Activated T-helper 1 cell treated with anti-CD3 and anti-CD28 coated beads, Interleukin-12 subunit alpha, Interleukin-12 subunit beta, Interleukin-2, Interleukin-4 antibody, amounts not matched to agents 30 ng/mL and 10 ng/mL and 1 ng/mL, durations not matched to agents 14 hours and 24 hours and 36 hours (primary cell): ENCODE measurements around the gene BRME1. TPM values are rescaled to one million over a fixed set of nuclear protein-coding genes. Genes with fewer than 3 reads are reported as not detected.
"Not testable (repeated sequence)": the region's sequence is repeated elsewhere in the genome, so short reads cannot be mapped to it uniquely, and the experiment has no call there.

Source experiments
- DNase-seq: peaks from one replicate; pipeline ENCODE4 v3.0.0; 2021; ENCODE audit warnings: low spot score
- H3K27ac Mint-ChIP-seq: one replicate; pipeline ENCODE4 v1.8.0; 2021; ENCODE audit warnings: mild to moderate bottlenecking, mixed read lengths
- H3K27me3 Mint-ChIP-seq: one replicate; pipeline ENCODE4 v1.8.0; 2022; ENCODE audit warnings: mild to moderate bottlenecking, moderate library complexity, mixed read lengths; ENCODE audit not compliant: insufficient read depth
- H3K36me3 Mint-ChIP-seq: one replicate; pipeline ENCODE4 v1.8.0; 2021; ENCODE audit warnings: low read depth, mixed read lengths
- H3K4me1 Mint-ChIP-seq: one replicate; pipeline ENCODE4 v1.8.0; 2021; ENCODE audit warnings: low read depth, mixed read lengths
- H3K4me3 Mint-ChIP-seq: one replicate; pipeline ENCODE4 v1.8.0; 2021; ENCODE audit warnings: mild to moderate bottlenecking, moderate library complexity, mixed read lengths
- H3K9me3 Mint-ChIP-seq: one replicate; pipeline ENCODE4 v1.8.0; 2021; ENCODE audit warnings: mixed read lengths
- intact Hi-C: fragments of 100-400 bp; cut with micrococcal nuclease; formaldehyde crosslinking; loops from one replicate; pipeline ENCODE4 v1.15.1; 2024
- total RNA-seq: library from RNA; stranded (reverse); gene quantifications from 2 replicates; pipeline ENCODE4 v1.2.3, GENCODE V29; 2022

BRME1 gene
- total RNA-seq, 1 donor from 2014 or later, result 16.6 TPM

DNA sequence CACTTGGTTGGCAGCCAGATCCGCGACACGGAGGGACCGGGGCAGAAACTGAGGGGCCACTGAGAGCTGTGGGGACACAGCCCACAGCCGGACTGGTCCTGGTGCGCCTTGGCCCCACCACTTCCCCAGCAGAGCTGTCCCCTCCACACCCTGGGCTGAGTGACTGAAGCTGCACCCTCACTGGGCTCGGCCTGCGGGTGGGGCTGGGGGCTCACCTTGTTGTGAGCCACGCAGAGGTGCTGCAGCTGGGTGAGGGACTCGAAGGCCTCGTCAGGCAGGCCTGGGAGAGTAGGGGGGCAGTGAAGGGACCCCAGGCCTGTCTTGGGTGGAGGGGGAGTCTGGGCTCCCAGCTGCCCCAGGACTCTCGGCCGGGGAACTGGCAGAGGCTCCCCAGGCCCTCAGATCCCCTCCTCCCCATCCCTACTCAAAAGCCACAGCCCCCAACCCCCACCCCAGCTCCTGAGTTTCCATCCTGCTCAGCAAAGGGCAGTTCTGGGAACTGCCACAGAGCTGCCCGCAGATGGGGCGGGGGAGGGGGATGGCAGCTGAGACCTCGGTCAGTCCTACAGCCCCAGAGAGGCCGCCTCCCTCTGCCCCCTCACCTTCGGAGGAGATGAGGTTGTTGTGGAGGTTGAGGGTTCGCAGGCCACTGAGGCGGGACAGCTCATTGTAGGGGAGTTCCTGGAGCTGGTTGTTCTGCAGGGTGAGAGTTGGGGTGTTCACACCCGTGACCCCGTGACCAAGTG lies 30.0 kb upstream of the BRME1 start:
- no peaks in the 10 kb centered on the region for H3K4me1 Mint-ChIP-seq
- DNase-seq, result no peak
- intact Hi-C loops, result no loop called here
- no peak overlapping the region for H3K4me3 Mint-ChIP-seq
- H3K9me3 Mint-ChIP-seq, result no peaks in the 10 kb centered on the region
- peaks cover 7% of the 10 kb centered on the region for H3K27me3 Mint-ChIP-seq
- H3K36me3 Mint-ChIP-seq, result no peaks in the 10 kb centered on the region
- no peak overlapping the region for H3K27ac Mint-ChIP-seq

DNA sequence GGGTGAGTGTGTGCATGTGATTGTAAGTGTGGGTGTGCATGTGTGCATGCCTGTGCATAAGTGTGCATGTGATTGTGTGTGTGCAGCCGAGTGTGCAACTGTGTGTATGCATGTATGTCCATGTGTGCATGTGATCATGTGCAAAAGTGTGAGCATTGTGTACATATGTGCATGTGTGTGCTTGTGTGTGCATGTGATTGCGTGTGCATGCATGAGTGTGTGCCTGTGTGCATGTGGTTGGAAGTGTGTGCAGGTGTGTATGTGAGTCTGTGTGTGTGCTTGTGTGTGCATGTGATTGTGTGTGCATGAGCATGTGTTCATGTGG lies 28.8 kb upstream of the BRME1 start:
- intact Hi-C loops, result no loop called here
- no peak overlapping the region for H3K4me3 Mint-ChIP-seq
- no peak overlapping the region for H3K27ac Mint-ChIP-seq
- DNase-seq, result no peak
- no peaks in the 10 kb centered on the region for H3K4me1 Mint-ChIP-seq
- no peaks in the 10 kb centered on the region for H3K36me3 Mint-ChIP-seq
- peaks cover 4% of the 10 kb centered on the region for H3K27me3 Mint-ChIP-seq
- no peaks in the 10 kb centered on the region for H3K9me3 Mint-ChIP-seq

DNA sequence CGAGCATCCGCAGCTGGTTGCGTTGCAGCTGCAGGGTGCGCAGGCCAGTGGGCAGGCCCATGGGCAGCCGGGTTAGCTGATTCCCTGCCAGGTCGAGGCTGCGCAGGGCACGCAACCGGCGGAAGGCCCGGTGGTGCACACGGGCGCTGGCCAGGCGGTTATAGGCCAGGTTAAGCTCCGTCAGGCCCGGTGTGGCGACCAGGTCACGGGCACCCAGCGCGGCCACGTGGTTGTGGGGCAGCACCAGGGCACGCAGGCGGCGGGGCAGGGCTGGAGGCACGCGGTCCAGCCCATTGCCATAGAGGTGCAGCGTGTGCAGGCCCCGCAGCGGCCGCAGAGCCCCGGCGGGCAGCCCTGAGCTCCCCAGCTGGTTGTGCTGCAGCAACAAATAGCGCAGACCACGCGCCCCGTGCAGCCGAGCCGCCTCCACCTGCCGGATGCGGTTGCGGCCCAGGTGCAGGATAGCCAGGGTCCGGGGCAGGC lies 27.0 kb upstream of the BRME1 start:
- Mint-ChIP-seq H3K36me3 (peaks cover 3% of the 10 kb centered on the region), H3K4me3 (no peak overlapping the region), H3K27me3 (peaks cover 4% of the 10 kb centered on the region), H3K9me3 (no peaks in the 10 kb centered on the region), H3K4me1 (no peaks in the 10 kb centered on the region), H3K27ac (no peak overlapping the region)
- no peak for DNase-seq
- intact Hi-C loops, result no loop called here

DNA sequence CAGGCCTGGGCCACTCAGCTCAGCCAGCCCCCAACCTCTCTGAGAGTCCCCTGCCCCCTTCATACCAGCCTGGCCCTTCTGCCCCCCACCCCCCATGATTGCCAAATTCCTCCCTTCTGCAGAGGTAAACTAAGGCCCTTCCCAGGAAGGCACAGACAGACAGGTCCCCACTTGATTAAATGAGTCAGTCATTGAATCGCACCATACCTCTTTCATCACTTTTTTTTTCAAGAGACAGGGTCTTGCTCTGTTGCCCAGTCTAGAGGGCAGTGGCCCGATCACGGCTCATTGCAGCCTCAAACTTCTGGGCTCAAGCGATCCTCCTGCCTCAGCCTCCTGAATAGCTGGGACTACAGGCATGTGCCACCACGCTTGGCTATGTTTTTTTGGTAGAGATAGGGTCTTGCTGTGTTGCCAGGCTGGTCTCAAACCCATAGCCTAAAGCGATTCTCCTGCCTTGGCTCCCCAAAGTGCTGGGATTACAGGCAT lies 26.3 kb upstream of the BRME1 start:
- intact Hi-C loops, result no loop called here
- Mint-ChIP-seq H3K9me3 (no peaks in the 10 kb centered on the region), H3K27me3 (peaks cover 4% of the 10 kb centered on the region), H3K27ac (no peak overlapping the region), H3K4me3 (no peak overlapping the region), H3K36me3 (peaks cover 5% of the 10 kb centered on the region), H3K4me1 (no peaks in the 10 kb centered on the region)
- DNase-seq, result no peak

DNA sequence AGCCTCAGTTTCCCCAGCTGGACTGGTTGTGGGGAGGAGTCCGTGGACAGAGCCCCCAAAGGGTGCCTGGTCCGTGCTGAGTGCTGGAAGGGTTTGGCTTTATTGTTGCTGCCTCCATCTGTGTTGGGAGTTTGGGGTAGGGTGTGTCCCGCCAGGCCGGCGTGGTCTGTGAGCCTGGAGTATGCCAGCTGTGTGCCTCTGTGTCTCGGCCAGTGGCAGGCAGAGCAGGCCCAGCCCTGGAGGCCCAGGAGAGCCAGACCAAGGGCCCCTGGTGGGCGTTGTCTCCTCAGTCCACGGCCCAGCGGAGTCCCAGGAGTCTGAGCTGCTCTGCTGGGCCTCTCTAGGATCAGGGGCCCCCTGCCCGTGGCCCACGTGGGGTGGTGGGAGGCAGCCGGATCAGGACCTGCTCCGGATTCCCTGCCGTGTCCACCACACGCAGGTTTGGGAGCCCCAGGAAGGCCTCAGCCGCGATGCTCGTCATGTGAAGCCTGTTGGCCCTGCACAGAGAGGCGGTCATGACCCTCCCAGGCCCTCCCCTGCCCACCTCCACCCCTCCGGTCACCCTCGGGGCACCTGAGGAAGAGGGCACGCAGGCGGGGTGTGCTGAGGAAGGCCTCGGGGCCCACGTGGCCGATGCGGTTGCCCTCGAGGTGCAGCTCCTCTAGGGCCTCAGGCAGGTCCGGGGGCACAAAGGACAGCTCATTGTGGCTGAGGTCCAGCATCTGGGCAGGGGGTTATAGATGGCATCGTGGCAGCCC lies 25.7 kb upstream of the BRME1 start:
- H3K36me3 Mint-ChIP-seq, result peaks cover 7% of the 10 kb centered on the region
- DNase-seq, result no peak
- no peak overlapping the region for H3K4me3 Mint-ChIP-seq
- H3K9me3 Mint-ChIP-seq, result no peaks in the 10 kb centered on the region
- peaks cover 4% of the 10 kb centered on the region for H3K27me3 Mint-ChIP-seq
- no peak overlapping the region for H3K27ac Mint-ChIP-seq
- no peaks in the 10 kb centered on the region for H3K4me1 Mint-ChIP-seq
- intact Hi-C loops, result no loop called here

DNA sequence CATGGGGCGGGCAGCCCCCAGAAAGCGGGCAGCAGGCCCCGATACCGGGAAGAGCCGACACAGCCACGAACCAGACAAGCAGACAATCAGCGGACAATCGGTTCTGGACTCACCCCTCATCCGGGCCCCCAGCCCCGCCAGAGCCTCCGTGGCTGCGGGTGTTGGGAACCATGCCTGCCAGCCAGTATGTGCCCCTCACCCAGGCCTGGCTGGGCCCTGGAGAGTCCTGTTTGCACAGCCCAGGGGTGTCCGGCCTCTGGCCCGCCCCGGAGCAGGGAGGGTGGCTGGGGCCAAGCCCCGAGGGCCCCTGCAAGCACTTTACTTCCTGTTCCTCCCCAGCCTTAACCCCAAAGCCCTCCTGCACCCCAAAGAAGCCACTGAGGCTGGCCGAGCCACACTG lies 24.5 kb upstream of the BRME1 start:
- no peak overlapping the region for H3K4me3 Mint-ChIP-seq
- no peaks in the 10 kb centered on the region for H3K9me3 Mint-ChIP-seq
- H3K27me3 Mint-ChIP-seq, result peaks cover 4% of the 10 kb centered on the region
- H3K36me3 Mint-ChIP-seq, result peaks cover 7% of the 10 kb centered on the region
- H3K27ac Mint-ChIP-seq, result no peak overlapping the region
- H3K4me1 Mint-ChIP-seq, result no peaks in the 10 kb centered on the region
- intact Hi-C loops, result no loop called here
- no peak for DNase-seq

DNA sequence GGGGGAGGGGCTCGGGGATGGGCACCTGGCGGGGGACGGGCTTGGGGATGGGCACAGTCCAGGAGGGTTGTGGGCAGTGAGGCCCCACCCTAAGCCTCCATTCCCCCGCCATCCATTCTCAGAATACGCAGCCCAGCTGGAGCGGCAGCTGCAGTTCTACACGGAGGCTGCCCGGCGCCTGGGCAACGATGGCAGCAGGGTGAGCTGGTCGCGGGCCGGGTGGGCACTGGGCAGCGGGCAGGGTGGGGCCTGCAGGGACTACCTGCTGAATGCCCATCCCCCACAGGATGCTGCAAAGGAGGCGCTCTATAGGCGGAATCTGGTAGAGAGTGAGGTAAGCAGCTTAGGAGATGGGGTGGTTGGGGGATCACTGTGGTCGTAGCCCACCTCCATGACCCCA lies 24.0 kb upstream of the BRME1 start:
- no peak for DNase-seq
- Mint-ChIP-seq H3K36me3 (peaks cover 7% of the 10 kb centered on the region), H3K4me1 (no peaks in the 10 kb centered on the region), H3K27ac (no peak overlapping the region), H3K27me3 (peaks cover 2% of the 10 kb centered on the region), H3K4me3 (no peak overlapping the region), H3K9me3 (no peaks in the 10 kb centered on the region)
- intact Hi-C loops, result no loop called here

DNA sequence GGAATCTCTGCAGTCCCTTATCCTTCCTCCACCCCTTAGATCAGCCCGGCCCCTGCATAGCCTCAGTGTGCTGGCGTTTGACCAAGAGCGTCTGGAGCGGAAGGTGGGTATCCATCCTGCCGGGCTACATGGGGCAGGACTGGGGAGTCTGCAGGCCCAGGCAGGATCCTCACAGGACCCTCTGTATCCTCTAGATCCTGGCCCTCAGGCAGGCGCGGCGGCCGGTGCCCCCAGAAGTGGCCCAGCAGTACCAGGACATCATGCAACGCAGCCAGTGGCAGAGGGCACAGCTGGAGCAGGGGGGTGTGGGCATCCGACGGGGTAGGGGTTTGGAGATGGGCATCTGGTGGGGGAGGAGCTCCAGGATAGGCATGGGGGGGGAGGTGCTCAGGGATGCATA lies 23.4 kb upstream of the BRME1 start:
- intact Hi-C loops, result no loop called here
- Mint-ChIP-seq H3K27me3 (no peaks in the 10 kb centered on the region), H3K4me3 (no peak overlapping the region), H3K27ac (no peak overlapping the region), H3K4me1 (no peaks in the 10 kb centered on the region), H3K9me3 (no peaks in the 10 kb centered on the region), H3K36me3 (peaks cover 10% of the 10 kb centered on the region)
- no peak for DNase-seq

DNA sequence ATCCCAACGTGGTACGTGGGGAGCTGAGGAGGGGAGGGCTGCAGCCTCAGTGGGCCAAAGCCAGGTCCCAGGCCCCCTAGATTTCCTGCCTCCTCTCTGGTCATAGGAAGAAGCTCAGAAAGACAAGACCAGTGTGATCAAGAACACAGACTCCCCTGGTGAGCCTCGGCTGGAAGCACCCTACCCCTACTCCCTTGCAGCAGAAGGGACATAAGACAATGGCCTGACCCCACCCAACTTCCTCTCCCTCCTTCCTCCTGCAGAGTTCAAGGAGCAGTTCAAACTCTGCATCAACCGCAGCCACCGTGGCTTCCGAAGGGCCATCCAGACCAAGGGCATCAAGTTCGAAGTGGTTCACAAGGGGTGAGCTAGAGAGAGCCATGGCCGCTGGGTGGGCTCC lies 20.8 kb upstream of the BRME1 start:
- Mint-ChIP-seq H3K27me3 (no peaks in the 10 kb centered on the region), H3K9me3 (no peaks in the 10 kb centered on the region), H3K4me3 (no peak overlapping the region), H3K36me3 (peaks cover 24% of the 10 kb centered on the region), H3K4me1 (no peaks in the 10 kb centered on the region), H3K27ac (no peak overlapping the region)
- intact Hi-C loops, result no loop called here
- no peak for DNase-seq

DNA sequence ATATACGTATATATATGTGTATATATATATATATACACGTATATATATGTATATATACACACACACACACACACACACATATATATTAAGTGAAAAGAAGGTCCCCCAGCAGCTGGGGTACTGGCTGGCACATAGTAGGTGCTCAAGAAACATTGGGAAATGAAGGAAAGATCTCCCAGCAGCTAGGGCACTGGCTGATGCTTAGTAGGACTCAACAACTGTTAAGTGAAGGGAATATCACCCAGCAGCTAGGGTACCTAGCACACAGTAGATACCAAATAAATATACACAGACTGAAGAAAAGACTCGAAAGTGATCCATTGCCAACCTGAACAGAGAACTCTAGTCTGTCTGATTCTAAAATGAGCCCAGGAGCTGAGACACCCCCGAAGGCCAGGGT lies 20.1 kb upstream of the BRME1 start:
- no peak overlapping the region for H3K4me3 Mint-ChIP-seq
- no peak overlapping the region for H3K27ac Mint-ChIP-seq
- H3K9me3 Mint-ChIP-seq, result peaks cover 2% of the 10 kb centered on the region
- no peaks in the 10 kb centered on the region for H3K27me3 Mint-ChIP-seq
- H3K36me3 Mint-ChIP-seq, result peaks cover 31% of the 10 kb centered on the region
- DNase-seq, result no peak
- intact Hi-C loops, result no loop called here
- no peaks in the 10 kb centered on the region for H3K4me1 Mint-ChIP-seq

DNA sequence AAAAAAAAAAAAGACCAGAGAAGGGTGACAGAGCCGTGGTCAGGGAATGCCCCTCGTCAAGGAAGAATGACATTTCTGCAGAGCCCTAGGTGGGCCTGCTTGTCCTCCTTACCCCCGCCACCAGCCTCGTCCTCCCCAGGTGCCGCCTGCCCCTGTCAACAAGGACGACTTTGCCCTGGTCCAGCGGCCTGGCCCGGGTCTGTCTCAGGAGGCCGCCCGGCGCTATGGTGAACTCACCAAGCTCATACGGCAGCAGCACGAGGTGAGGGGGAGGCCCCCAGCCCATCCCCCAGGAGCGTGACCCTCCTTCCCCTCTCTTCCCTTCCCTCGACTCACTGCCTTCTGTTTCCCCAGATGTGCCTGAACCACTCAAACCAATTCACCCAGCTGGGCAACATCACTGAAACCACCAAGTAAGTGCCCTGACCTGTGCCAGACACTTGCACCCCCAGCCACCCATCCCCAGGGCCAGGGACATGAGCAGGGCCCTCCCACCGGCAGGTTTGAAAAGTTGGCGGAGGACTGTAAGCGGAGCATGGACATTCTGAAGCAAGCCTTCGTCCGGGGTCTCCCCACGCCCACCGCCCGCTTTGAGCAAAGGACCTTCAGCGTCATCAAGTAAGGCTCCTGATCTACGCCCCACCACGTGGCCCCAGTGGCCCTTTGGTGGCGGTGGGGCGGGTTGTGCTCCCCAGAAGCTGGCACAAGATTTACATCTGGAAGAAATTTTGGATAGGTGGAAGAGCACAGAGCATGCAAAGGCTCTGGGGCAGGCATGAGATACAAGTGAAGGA lies 17.5 kb upstream of the BRME1 start:
- intact Hi-C loops, result no loop called here
- Mint-ChIP-seq H3K4me3 (no peak overlapping the region), H3K36me3 (peaks cover 40% of the 10 kb centered on the region), H3K4me1 (no peaks in the 10 kb centered on the region), H3K9me3 (peaks cover 4% of the 10 kb centered on the region), H3K27ac (no peak overlapping the region), H3K27me3 (no peaks in the 10 kb centered on the region)
- DNase-seq, result no peak

DNA sequence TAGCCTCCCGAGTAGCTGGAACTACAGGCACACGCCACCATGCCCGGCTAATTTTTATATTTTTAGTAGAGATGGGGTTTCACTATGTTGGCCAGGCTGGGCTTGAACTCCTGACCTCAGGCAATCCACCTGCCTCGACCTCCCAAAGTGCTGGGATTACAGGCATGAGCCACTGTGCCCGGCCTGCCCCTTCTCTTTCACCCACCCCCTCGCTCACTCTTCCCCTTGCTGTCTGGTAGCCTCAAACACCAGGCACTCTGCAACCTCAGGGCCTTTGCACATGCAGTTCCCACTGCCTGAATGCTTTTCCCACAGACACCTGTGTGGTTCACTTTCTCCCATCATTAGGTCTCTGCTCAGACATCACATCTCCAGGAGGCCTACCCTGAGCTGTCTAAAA lies 16.2 kb upstream of the BRME1 start:
- H3K4me3 Mint-ChIP-seq, H3K27me3 Mint-ChIP-seq, H3K27ac Mint-ChIP-seq, intact Hi-C loops, H3K4me1 Mint-ChIP-seq, H3K9me3 Mint-ChIP-seq, DNase-seq: not testable (repeated sequence)
- peaks cover 36% of the 10 kb centered on the region for H3K36me3 Mint-ChIP-seq
